Upper lobe of right lung (tissue), 1 donor: ENCODE data around the gene IL10RA. TPM values are rescaled to one million over a fixed set of nuclear protein-coding genes. Genes with fewer than 3 reads are reported as not detected.
A peak's percentile ranks its signal among the peaks of the same experiment; 100 is the strongest.
"Not testable (repeated sequence)": the region's sequence is repeated elsewhere in the genome, so short reads cannot be mapped to it uniquely, and the experiment has no call there.

Experiments used
- ATAC-seq: fragments of 200-7000 bp; cut with Tn5 transposase; one replicate; pipeline ENCODE4 v1.9.1; 2020; ENCODE audit warnings: mild to moderate bottlenecking, moderate library complexity
- DNase-seq: peaks from one replicate; pipeline ENCODE4 v3.0.0-alpha.2; 2020
- H3K27ac ChIP-seq: fragments of 200-600 bp; one replicate; pipeline ENCODE4 v1.8.0; 2022
- H3K27me3 ChIP-seq: fragments of 200-600 bp; one replicate; pipeline ENCODE4 v1.8.0; 2022; ENCODE audit warnings: mild to moderate bottlenecking
- H3K36me3 ChIP-seq: fragments of 200-600 bp; one replicate; pipeline ENCODE4 v1.8.0; 2022
- H3K4me1 ChIP-seq: fragments of 200-600 bp; one replicate; pipeline ENCODE4 v1.8.0; 2022
- H3K4me3 ChIP-seq: fragments of 200-600 bp; one replicate; pipeline ENCODE4 v1.8.0; 2022; ENCODE audit warnings: mild to moderate bottlenecking
- H3K9me3 ChIP-seq: fragments of 200-600 bp; one replicate; pipeline ENCODE4 v1.8.0; 2022
- CTCF ChIP-seq: fragments of 200-600 bp; IDR thresholded peaks from one replicate; pipeline ENCODE4 v1.8.0; 2022; ENCODE audit warnings: antibody characterized with exemption
- intact Hi-C: fragments of 100-400 bp; cut with DNase I; formaldehyde crosslinking; loops from one replicate; pipeline ENCODE4 v1.11.0; 2022
- total RNA-seq: library from RNA; stranded (reverse); fragmentation: NEBNext Ultra II Directional; extraction: Animal tissue kit (Norgen Biotek cat#: 25700); gene quantifications from one replicate; pipeline ENCODE4 v1.2.1, GENCODE V29; 2021
- donor health status: DM: no; HTN: yes; CAD: no; lungs with severe emphysema.

The IL10RA gene
- total RNA-seq, 1 donor from 2014 or later = 33.8 TPM

GRCh38 chr11:118003456-118003855 is 17.3 kb downstream of the IL10RA start:
- Histone ChIP-seq H3K9me3 (no peaks in the 10 kb centered on the region), H3K4me1 (peaks cover 31% of the 10 kb centered on the region), H3K4me3 (no peak overlapping the region), H3K27me3 (no peaks in the 10 kb centered on the region), H3K27ac (peak overlapping the region; percentile 66), H3K36me3 (no peaks in the 10 kb centered on the region)
- intact Hi-C loops = no loop called here
- DNase-seq (no peak), ATAC-seq (no peak)
- no peak for TF ChIP-seq CTCF

- H3K27me3 ChIP-seq = no peaks in the 10 kb centered on the region
- no peak for TF ChIP-seq CTCF
- DNase-seq (no peak), ATAC-seq (no peak)
- H3K9me3 ChIP-seq = no peaks in the 10 kb centered on the region
- H3K36me3 ChIP-seq = no peaks in the 10 kb centered on the region
- no peak overlapping the region for H3K4me3 ChIP-seq
- no peak overlapping the region for H3K27ac ChIP-seq
- peaks cover 36% of the 10 kb centered on the region for H3K4me1 ChIP-seq
- intact Hi-C loops = no loop called here
Measured at GRCh38 chr11:118004543-118005223, 18.5 kb downstream of the IL10RA start.

GRCh38 chr11:118005224-118006152 is 19.3 kb downstream of the IL10RA start:
- TF ChIP-seq CTCF = no peak
- Histone ChIP-seq H3K4me3 (no peak overlapping the region), H3K9me3 (no peaks in the 10 kb centered on the region), H3K27ac (no peak overlapping the region), H3K27me3 (no peaks in the 10 kb centered on the region), H3K36me3 (no peaks in the 10 kb centered on the region), H3K4me1 (peaks cover 41% of the 10 kb centered on the region)
- intact Hi-C loops = no loop called here
- ATAC-seq = no peak
- DNase-seq = no peak

- Histone ChIP-seq H3K27me3 (no peaks in the 10 kb centered on the region), H3K27ac (no peak overlapping the region), H3K4me1 (peaks cover 45% of the 10 kb centered on the region), H3K36me3 (no peaks in the 10 kb centered on the region), H3K9me3 (no peaks in the 10 kb centered on the region), H3K4me3 (no peak overlapping the region)
- DNase-seq (no peak), ATAC-seq (no peak)
- TF ChIP-seq CTCF = no peak
- intact Hi-C loops = no loop called here
Measured at GRCh38 chr11:118006153-118006534, 19.9 kb downstream of the IL10RA start.

GRCh38 chr11:118007040-118007439 is 20.8 kb downstream of the IL10RA start:
- no peak for TF ChIP-seq CTCF
- H3K36me3 ChIP-seq = no peaks in the 10 kb centered on the region
- H3K4me1 ChIP-seq = peaks cover 43% of the 10 kb centered on the region
- H3K4me3 ChIP-seq = no peak overlapping the region
- H3K27me3 ChIP-seq = no peaks in the 10 kb centered on the region
- ATAC-seq (no peak), DNase-seq (no peak)
- H3K27ac ChIP-seq = peak overlapping the region; percentile 40
- intact Hi-C loops = no loop called here
- H3K9me3 ChIP-seq = no peaks in the 10 kb centered on the region

GRCh38 chr11:118007563-118008270 is 21.5 kb downstream of the IL10RA start:
- DNase-seq, ATAC-seq: not testable (repeated sequence)

More at GRCh38 chr11:118007563-118008270, 21.5 kb downstream of the IL10RA start:
- H3K4me3 ChIP-seq, H3K27me3 ChIP-seq, H3K9me3 ChIP-seq, H3K36me3 ChIP-seq, intact Hi-C loops: not testable (repeated sequence)
- H3K27ac ChIP-seq = peak overlapping the region; percentile 40
- peaks cover 39% of the 10 kb centered on the region for H3K4me1 ChIP-seq
